Activated CD8-positive, alpha-beta T cell treated with anti-CD3 and anti-CD28 coated beads for 36 hours (primary cell): ENCODE results near the gene GABARAPL1. TPM values are rescaled to one million over a fixed set of nuclear protein-coding genes. Genes with fewer than 3 reads are reported as not detected.
"Not testable (repeated sequence)": the region's sequence is repeated elsewhere in the genome, so short reads cannot be mapped to it uniquely, and the experiment has no call there.

ENCODE experiments used
- ATAC-seq: fragments of 200-7000 bp; cut with Tn5 transposase; one replicate; pipeline ENCODE4 v1.10.0; 2021; ENCODE audit warnings: mild to moderate bottlenecking, moderate library complexity
- CTCF ChIA-PET: fragments of 350-600 bp; sonication (Branson Sonifier 250); formaldehyde crosslinking; loops from one replicate; lab custom pipeline; 2021; ENCODE audit warnings: antibody characterized with exemption; lab: Charles Lee
- POLR2A ChIA-PET: fragments of 350-600 bp; sonication (Branson Sonifier 250); formaldehyde crosslinking; loops from one replicate; lab custom pipeline; 2021; ENCODE audit warnings: antibody characterized with exemption; lab: Charles Lee
- DNase-seq: peaks from one replicate; pipeline ENCODE4 v3.0.0-alpha.2; 2020
- H3K27ac Mint-ChIP-seq: one replicate; pipeline ENCODE4 v1.8.0; 2021; ENCODE audit warnings: mild to moderate bottlenecking, mixed read lengths
- H3K27me3 Mint-ChIP-seq: one replicate; pipeline ENCODE4 v1.8.0; 2021; ENCODE audit warnings: mixed read lengths
- H3K36me3 Mint-ChIP-seq: one replicate; pipeline ENCODE4 v1.8.0; 2021; ENCODE audit warnings: low read depth, mixed read lengths
- H3K4me1 Mint-ChIP-seq: one replicate; pipeline ENCODE4 v1.8.0; 2021; ENCODE audit warnings: low read depth, mixed read lengths
- H3K4me3 Mint-ChIP-seq: one replicate; pipeline ENCODE4 v1.8.0; 2021; ENCODE audit warnings: mild to moderate bottlenecking, moderate library complexity, mixed read lengths
- H3K9me3 Mint-ChIP-seq: one replicate; pipeline ENCODE4 v1.8.0; 2021; ENCODE audit warnings: mixed read lengths
- intact Hi-C: fragments of 100-400 bp; cut with micrococcal nuclease; formaldehyde crosslinking; loops from one replicate; pipeline ENCODE4 v1.10.0; 2022
- total RNA-seq, 2 experiments: library from RNA; stranded (reverse); gene quantifications; one replicate each; pipeline ENCODE4 v1.2.3, GENCODE V29; 2021
- TF ChIP-seq, protein P1 (sequence below): fragments of 200-600 bp; IDR thresholded peaks from one replicate; pipeline ENCODE4 v1.8.0; 2022; ENCODE audit warnings: antibody characterized with exemption, mild to moderate bottlenecking

GABARAPL1 gene
- total RNA-seq, 2 experiments from 2014 or later: 6.9 to 7.5 TPM

DNA sequence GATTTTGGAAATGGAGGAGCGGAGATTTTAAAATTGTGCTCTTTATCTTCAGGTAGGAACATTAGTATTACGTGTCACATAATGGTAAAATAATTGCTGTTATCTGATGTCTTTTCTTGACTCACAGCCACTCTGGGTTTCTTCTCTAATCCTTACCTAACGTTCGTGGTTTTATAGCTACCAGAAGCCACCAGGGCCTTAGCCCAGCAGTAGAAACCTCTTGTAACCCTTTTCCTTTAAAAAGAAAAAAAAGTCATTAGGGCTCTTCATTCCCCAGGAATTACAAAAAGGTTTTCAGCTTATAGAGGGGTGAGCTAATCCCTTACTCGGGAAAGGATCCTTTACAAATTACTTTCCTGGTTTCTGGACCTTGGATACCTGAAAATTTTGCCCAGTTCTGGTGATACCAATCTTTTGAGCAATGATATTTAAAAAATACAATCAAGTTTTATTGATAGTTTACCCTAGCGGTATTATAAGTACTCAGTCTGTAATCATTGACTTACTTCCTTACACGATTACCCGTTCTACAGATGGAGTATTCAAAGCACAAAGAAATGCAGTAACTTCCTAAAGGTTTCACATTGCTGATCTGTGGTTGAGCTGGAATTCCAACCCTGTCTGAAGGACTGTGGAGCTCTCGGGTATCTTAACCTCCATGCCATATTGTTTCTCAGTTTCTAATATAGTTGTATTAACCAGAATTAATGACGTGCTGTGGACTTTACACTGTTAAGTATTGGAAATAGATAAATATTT lies 1.6 kb downstream of the GABARAPL1 start:
- intact Hi-C loops: no loop called here
- Mint-ChIP-seq H3K9me3 (no peaks in the 10 kb centered on the region), H3K36me3 (no peaks in the 10 kb centered on the region), H3K4me1 (peaks cover 28% of the 10 kb centered on the region), H3K27ac (peak overlapping the region; percentile 92), H3K27me3 (no peaks in the 10 kb centered on the region), H3K4me3 (peak overlapping the region; percentile 87)
- DNase-seq (peak; percentile 9), ATAC-seq (no peak)
- TF ChIP-seq, protein P1, sequence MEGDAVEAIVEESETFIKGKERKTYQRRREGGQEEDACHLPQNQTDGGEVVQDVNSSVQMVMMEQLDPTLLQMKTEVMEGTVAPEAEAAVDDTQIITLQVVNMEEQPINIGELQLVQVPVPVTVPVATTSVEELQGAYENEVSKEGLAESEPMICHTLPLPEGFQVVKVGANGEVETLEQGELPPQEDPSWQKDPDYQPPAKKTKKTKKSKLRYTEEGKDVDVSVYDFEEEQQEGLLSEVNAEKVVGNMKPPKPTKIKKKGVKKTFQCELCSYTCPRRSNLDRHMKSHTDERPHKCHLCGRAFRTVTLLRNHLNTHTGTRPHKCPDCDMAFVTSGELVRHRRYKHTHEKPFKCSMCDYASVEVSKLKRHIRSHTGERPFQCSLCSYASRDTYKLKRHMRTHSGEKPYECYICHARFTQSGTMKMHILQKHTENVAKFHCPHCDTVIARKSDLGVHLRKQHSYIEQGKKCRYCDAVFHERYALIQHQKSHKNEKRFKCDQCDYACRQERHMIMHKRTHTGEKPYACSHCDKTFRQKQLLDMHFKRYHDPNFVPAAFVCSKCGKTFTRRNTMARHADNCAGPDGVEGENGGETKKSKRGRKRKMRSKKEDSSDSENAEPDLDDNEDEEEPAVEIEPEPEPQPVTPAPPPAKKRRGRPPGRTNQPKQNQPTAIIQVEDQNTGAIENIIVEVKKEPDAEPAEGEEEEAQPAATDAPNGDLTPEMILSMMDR: no peak
- CTCF ChIA-PET: interaction anchor here (1.3 to 2.3 kb wide), 5 partner anchors 22 to 486 kb away, joined by 3 to 9 read pairs (median 4); no protein-coding TSS in a partner anchor
- POLR2A ChIA-PET: interaction anchor here (0.9 to 1.4 kb wide), 4 partner anchors 9 to 514 kb away, joined by 3 to 9 read pairs (median 3); no protein-coding TSS in a partner anchor

DNA sequence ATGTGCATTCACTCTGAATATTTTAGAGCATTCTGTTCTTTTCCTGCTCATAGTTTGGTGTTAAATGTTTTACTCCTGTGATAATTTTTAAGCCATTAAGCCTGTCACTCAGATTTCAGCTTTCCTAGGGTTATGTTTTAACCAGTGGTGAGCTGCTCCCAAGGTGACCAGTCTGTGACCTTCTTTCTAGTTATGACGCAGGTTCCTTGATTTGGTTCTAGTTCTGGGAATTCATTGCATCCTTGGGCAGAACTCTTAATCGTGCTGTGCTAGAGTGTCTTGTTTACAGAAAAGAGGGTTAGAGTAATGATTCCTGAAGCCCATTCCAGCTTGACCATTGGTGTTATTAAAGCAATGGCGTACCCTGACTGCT lies 2.2 kb downstream of the GABARAPL1 start:
- Mint-ChIP-seq H3K36me3 (no peaks in the 10 kb centered on the region), H3K4me1 (peaks cover 28% of the 10 kb centered on the region), H3K27me3 (no peaks in the 10 kb centered on the region), H3K4me3 (peak overlapping the region; percentile 87), H3K27ac (no peak overlapping the region), H3K9me3 (no peaks in the 10 kb centered on the region)
- ChIA-PET CTCF (interaction anchor here (1.3 to 2.2 kb wide), 4 partner anchors 21 to 485 kb away, joined by 3 to 9 read pairs (median 4); no protein-coding TSS in a partner anchor), POLR2A (interaction anchor here (0.9 to 1.4 kb wide), 4 partner anchors 8 to 515 kb away, joined by 3 to 9 read pairs (median 3); no protein-coding TSS in a partner anchor)
- ATAC-seq (no peak), DNase-seq (no peak)
- intact Hi-C loops: no loop called here
- TF ChIP-seq, protein P1: no peak

DNA sequence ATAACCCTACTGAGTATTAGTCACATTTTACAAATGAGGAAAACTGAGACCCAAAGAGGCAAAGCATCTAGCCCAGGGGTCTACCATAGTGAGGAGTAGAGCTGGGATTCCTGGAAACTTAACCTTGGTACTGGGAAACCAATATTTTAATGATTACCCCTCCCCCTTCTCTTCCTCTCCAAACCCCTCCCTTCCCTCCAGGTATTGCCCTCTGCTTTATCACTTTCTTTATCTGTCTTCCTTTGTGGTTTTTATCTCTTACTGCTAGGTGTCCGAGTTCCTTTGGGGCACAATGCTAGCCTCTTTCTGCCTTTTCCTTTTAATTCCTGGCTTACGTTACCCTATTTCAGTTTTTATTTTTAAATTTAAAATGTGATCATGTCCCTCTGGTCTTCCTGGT lies 2.8 kb downstream of the GABARAPL1 start:
- no peaks in the 10 kb centered on the region for H3K27me3 Mint-ChIP-seq
- ATAC-seq: no peak
- TF ChIP-seq, protein P1: no peak
- H3K36me3 Mint-ChIP-seq: no peaks in the 10 kb centered on the region
- no peak overlapping the region for H3K27ac Mint-ChIP-seq
- intact Hi-C loops: no loop called here
- H3K9me3 Mint-ChIP-seq: no peaks in the 10 kb centered on the region
- H3K4me3 Mint-ChIP-seq: peak overlapping the region; percentile 24
- ChIA-PET CTCF (interaction anchor here (1.3 to 2.2 kb wide), 2 partner anchors 21 to 24 kb away, joined by 4 to 9 read pairs; no protein-coding TSS in a partner anchor), POLR2A (interaction anchor here (0.9 kb wide), 1 partner anchor 457 kb away, joined by 3 read pairs; no protein-coding TSS in a partner anchor)
- DNase-seq: no peak
- H3K4me1 Mint-ChIP-seq: peaks cover 28% of the 10 kb centered on the region

DNA sequence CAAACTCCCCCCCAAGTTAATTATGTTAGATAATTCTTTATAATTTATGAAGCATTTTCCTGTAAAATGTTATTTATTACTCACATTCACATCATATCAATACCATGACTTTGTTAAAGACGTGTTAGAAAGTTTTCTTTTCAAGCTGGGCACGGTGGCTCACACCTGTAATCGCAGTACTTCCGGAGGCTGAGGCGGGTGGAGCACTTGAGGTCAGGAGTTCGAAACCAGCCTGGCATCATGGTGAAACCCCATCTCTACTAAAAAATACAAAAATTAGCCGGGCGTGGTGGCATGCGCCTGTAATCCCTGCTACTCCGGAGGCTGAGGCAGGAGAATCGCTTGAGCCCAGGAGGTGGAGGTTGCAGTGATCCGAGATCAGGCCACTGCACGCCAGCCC lies 3.3 kb downstream of the GABARAPL1 start:
- H3K4me3 Mint-ChIP-seq, H3K9me3 Mint-ChIP-seq, H3K27me3 Mint-ChIP-seq, ATAC-seq, H3K36me3 Mint-ChIP-seq, intact Hi-C loops, H3K27ac Mint-ChIP-seq: not testable (repeated sequence)
- CTCF ChIA-PET: interaction anchor here (2.2 kb wide), 1 partner anchor 20 kb away, joined by 9 read pairs; no protein-coding TSS in a partner anchor
- peaks cover 28% of the 10 kb centered on the region for H3K4me1 Mint-ChIP-seq
- peak; percentile 58 for DNase-seq
- POLR2A ChIA-PET: interaction anchor here (0.6 kb wide), 1 partner anchor 1238 kb away, joined by 3 read pairs; no protein-coding TSS in a partner anchor

DNA sequence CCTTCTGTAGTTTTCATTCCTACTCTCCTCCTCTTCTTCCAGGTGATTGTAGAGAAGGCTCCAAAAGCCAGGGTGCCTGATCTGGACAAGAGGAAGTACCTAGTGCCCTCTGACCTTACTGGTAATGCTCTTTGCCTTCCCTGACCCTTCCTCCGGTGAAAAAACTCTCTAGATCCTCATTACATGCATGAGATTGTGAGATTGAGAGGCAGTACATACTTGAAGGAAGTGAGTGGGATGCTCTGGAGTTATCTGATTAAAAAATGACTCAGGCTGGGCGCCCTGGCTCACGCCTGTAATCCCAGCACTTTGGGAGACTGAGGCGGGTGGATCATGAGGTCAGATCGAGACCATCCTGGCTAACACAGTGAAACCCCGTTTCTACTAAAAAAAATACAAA lies 5.3 kb downstream of the GABARAPL1 start:
- peaks cover 24% of the 10 kb centered on the region for H3K4me1 Mint-ChIP-seq
- TF ChIP-seq, protein P1: no peak
- H3K36me3 Mint-ChIP-seq: peaks cover 14% of the 10 kb centered on the region
- H3K27ac Mint-ChIP-seq: no peak overlapping the region
- no peaks in the 10 kb centered on the region for H3K27me3 Mint-ChIP-seq
- DNase-seq: no peak
- no peak for ATAC-seq
- CTCF ChIA-PET: no interaction called here
- H3K4me3 Mint-ChIP-seq: no peak overlapping the region
- POLR2A ChIA-PET: no interaction called here
- no peaks in the 10 kb centered on the region for H3K9me3 Mint-ChIP-seq
- intact Hi-C loops: no loop called here
